NCI-H82 treated with DMSO at 0.1 percent for 48 hours (cell line): Measurements from ENCODE around the gene GFAP.

Experiments used
- DNase-seq: peaks from one replicate; lab custom pipeline; 2025; ENCODE audit not compliant: unreplicated experiment; lab: John Stamatoyannopoulos, UW

GFAP gene

GRCh38 chr17:44903012-44903685 is 12.2 kb downstream of the GFAP start:
- no peak for DNase-seq

- DNase-seq, result no peak
Measured at GRCh38 chr17:44902135-44902760, 13.1 kb downstream of the GFAP start.

GRCh38 chr17:44901411-44901921 is 13.8 kb downstream of the GFAP start:
- no peak for DNase-seq

- no peak for DNase-seq
Measured at GRCh38 chr17:44900894-44901293, 14.4 kb downstream of the GFAP start.

GRCh38 chr17:44899074-44899782 is 16.1 kb downstream of the GFAP start, which contains the start of gene EFTUD2:
Gene EFTUD2 (minus strand): TSS chr17:44899445. CDS start chr17:44894521, 4,924 bp downstream.
- DNase-seq, result peak; percentile 89

GRCh38 chr17:44898768-44899073 is 16.6 kb downstream of the GFAP start:
- DNase-seq, result peak; percentile 29

GRCh38 chr17:44894642-44895041 is 20.7 kb downstream of the GFAP start:
- no peak for DNase-seq

GRCh38 chr17:44892250-44892649 is 23.1 kb downstream of the GFAP start:
- no peak for DNase-seq

GRCh38 chr17:44889003-44889402 is 26.3 kb downstream of the GFAP start:
- no peak for DNase-seq

GRCh38 chr17:44887971-44888954 is 27.0 kb downstream of the GFAP start:
- DNase-seq, result no peak

GRCh38 chr17:44887016-44887415 is 28.3 kb downstream of the GFAP start:
- no peak for DNase-seq

GRCh38 chr17:44884941-44885340 is 30.4 kb downstream of the GFAP start:
- DNase-seq, result no peak

GRCh38 chr17:44881145-44881544 is 34.2 kb downstream of the GFAP start:
- DNase-seq, result no peak

GRCh38 chr17:44880062-44880461 is 35.2 kb downstream of the GFAP start:
- DNase-seq, result no peak

GRCh38 chr17:44879376-44879775 is 35.9 kb downstream of the GFAP start:
- no peak for DNase-seq

- DNase-seq, result no peak
Measured at GRCh38 chr17:44878627-44879221, 36.6 kb downstream of the GFAP start.

GRCh38 chr17:44877121-44877520 is 38.2 kb downstream of the GFAP start:
- DNase-seq, result no peak

- DNase-seq, result no peak
Measured at GRCh38 chr17:44875761-44876160, 39.5 kb downstream of the GFAP start.

GRCh38 chr17:44872131-44872768 is 43.0 kb downstream of the GFAP start:
- no peak for DNase-seq

GRCh38 chr17:44871556-44871955 is 43.7 kb downstream of the GFAP start:
- DNase-seq, result no peak
